Thoracic aorta (tissue), 2 donors: ENCODE measurements around the gene KIF21B. TPM values are rescaled to one million over a fixed set of nuclear protein-coding genes. Genes with fewer than 3 reads are reported as not detected.
"Not testable (repeated sequence)": the region's sequence is repeated elsewhere in the genome, so short reads cannot be mapped to it uniquely, and the experiment has no call there.

Experiments used
- ATAC-seq: fragments of 150-250 bp; one replicate; pipeline ENCODE4 v1.8.0; 2017; ENCODE audit warnings: low read depth; ENCODE audit not compliant: insufficient number of reproducible peaks, low FRiP score
- DNase-seq: peaks from one replicate; pipeline ENCODE4 v3.0.0-alpha.2; 2020; ENCODE audit warnings: low spot score
- H3K27ac ChIP-seq, 2 donors: fragments of 200-600 bp; sonication (generic); 1 replicate in 1 of 2; 2 replicates in 1 of 2; pipeline ENCODE4 v1.5.1; 2016; ENCODE audit warnings: mild to moderate bottlenecking in 2 of 2, moderate library complexity in 2 of 2
- H3K27me3 ChIP-seq: fragments of 200-600 bp; sonication (generic); replicated peaks from 2 replicates; pipeline ENCODE4 v1.6.0; 2016; ENCODE audit warnings: mild to moderate bottlenecking; ENCODE audit not compliant: insufficient read depth
- H3K36me3 ChIP-seq: fragments of 200-600 bp; sonication (generic); one replicate; pipeline ENCODE4 v1.5.1; 2016
- H3K4me1 ChIP-seq, 2 donors: fragments of 200-600 bp; sonication (generic); 1 replicate in 1 of 2; 2 replicates in 1 of 2; pipeline versions ENCODE4 v1.5.1 to v1.6.0; 2016; ENCODE audit warnings: low read depth in 2 of 2, mild to moderate bottlenecking in 1 of 2; ENCODE audit not compliant: control insufficient read depth in 1 of 2
- H3K4me3 ChIP-seq: fragments of 200-600 bp; sonication (generic); 2 replicates; pipeline ENCODE4 v1.5.1; 2016; ENCODE audit warnings: mild to moderate bottlenecking
- H3K9me3 ChIP-seq: fragments of 200-600 bp; sonication (generic); 2 replicates; pipeline ENCODE4 v1.5.1; 2016
- total RNA-seq, 2 donors: library from RNA; depleted of rRNA; stranded (reverse); fragments of >200 nt; gene quantifications; one replicate each; pipeline versions ENCODE4 v1.1.0 to v1.2.3, GENCODE V29; 2016
- TF ChIP-seq, protein P1 (sequence below): fragments of 200-600 bp; sonication (generic); IDR thresholded peaks from one replicate; pipeline ENCODE4 v1.5.1; 2019; ENCODE audit warnings: antibody characterized with exemption

Gene KIF21B
- total RNA-seq, 2 donors from 2014 or later, result 4.2 to 4.7 TPM

DNA sequence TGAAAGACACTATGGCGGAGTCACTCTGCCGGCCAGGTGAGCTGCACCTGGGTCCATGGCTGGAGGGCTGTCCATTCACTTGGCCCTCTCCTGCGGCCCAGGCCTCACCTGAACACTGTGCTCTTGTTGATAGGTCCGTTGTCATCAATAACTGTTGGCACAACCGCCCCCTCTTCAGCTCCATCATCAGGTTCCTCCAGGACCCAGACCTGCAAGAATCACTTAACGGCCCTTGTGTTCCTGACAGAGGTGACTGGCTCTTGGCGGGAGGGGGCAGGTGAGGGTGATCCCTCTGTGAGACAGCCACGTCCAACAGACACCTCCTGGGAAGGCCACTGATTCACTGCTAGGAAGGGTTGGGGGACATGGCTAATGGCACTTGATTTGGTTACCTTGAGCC is 73.9 kb downstream of the KIF21B start:
- DNase-seq (no peak), ATAC-seq (no peak)
- no peaks in the 10 kb centered on the region for H3K4me1 ChIP-seq
- H3K27me3 ChIP-seq, result no peaks in the 10 kb centered on the region
- no peaks in the 10 kb centered on the region for H3K36me3 ChIP-seq
- no peak overlapping the region for H3K27ac ChIP-seq
- TF ChIP-seq, protein P1, sequence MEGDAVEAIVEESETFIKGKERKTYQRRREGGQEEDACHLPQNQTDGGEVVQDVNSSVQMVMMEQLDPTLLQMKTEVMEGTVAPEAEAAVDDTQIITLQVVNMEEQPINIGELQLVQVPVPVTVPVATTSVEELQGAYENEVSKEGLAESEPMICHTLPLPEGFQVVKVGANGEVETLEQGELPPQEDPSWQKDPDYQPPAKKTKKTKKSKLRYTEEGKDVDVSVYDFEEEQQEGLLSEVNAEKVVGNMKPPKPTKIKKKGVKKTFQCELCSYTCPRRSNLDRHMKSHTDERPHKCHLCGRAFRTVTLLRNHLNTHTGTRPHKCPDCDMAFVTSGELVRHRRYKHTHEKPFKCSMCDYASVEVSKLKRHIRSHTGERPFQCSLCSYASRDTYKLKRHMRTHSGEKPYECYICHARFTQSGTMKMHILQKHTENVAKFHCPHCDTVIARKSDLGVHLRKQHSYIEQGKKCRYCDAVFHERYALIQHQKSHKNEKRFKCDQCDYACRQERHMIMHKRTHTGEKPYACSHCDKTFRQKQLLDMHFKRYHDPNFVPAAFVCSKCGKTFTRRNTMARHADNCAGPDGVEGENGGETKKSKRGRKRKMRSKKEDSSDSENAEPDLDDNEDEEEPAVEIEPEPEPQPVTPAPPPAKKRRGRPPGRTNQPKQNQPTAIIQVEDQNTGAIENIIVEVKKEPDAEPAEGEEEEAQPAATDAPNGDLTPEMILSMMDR, result no peak
- no peak overlapping the region for H3K4me3 ChIP-seq
- H3K9me3 ChIP-seq, result peaks cover 4% of the 10 kb centered on the region

- no peak for DNase-seq
- ATAC-seq, result no peak
- Histone ChIP-seq H3K4me3 (no peak overlapping the region), H3K27me3 (no peaks in the 10 kb centered on the region), H3K4me1 (no peaks in the 10 kb centered on the region), H3K9me3 (peaks cover 4% of the 10 kb centered on the region), H3K36me3 (no peaks in the 10 kb centered on the region), H3K27ac (no peak overlapping the region)
- TF ChIP-seq, protein P1, result no peak
Measured at GRCh38 chr1:200947059-200947566, 76.4 kb downstream of the KIF21B start.

DNA sequence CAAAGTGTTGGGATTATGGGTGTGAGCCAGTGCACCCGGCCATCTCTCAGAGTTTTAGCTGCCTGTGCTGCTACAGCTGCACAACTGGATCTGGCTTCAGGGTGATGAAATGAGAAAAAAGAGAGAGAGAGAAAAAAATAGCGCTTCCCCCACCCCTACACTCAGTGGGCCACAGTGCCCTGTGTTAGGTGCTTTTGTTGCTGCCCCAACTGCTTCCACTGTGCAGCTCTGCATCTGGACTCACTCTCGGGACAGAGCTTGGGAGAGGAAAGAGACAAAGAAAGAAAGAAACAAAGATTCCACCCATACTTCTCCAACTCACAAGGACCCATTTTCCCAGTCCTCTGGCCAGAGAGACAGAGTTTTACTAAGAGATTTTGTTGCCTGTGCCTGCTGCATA is 78.4 kb downstream of the KIF21B start:
- no peaks in the 10 kb centered on the region for H3K36me3 ChIP-seq
- no peaks in the 10 kb centered on the region for H3K4me1 ChIP-seq
- H3K4me3 ChIP-seq, result no peak overlapping the region
- no peak for ATAC-seq
- peaks cover 4% of the 10 kb centered on the region for H3K9me3 ChIP-seq
- DNase-seq, result no peak
- H3K27me3 ChIP-seq, result no peaks in the 10 kb centered on the region
- TF ChIP-seq, protein P1, result no peak
- no peak overlapping the region for H3K27ac ChIP-seq

DNA sequence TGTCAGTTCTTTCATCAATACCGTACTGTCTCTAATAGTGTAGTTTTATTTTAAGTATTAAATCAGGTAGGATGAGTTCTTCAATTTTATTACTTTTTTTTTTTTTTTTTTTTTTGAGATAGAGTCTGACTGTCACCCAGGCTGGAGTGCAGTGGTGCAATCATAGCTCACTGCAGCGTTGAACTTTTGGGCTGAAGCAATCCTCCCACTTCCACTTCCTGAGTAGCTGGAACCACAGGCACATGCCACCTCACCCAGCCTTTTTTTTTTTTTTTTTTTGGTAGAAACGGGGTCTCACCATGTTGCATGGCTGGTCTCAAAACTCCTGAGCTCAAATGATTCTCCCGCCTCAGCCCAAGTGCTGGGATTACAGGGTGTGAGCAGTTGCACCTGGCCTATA is 84.6 kb downstream of the KIF21B start:
- ATAC-seq (no peak), DNase-seq (no peak)
- Histone ChIP-seq H3K9me3 (no peaks in the 10 kb centered on the region), H3K4me1 (no peaks in the 10 kb centered on the region), H3K27ac (no peak overlapping the region), H3K36me3 (no peaks in the 10 kb centered on the region), H3K4me3 (no peak overlapping the region), H3K27me3 (no peaks in the 10 kb centered on the region)
- TF ChIP-seq, protein P1, result no peak

- DNase-seq, H3K4me3 ChIP-seq, H3K27ac ChIP-seq, H3K36me3 ChIP-seq, H3K4me1 ChIP-seq, H3K9me3 ChIP-seq, H3K27me3 ChIP-seq, ATAC-seq: not testable (repeated sequence)
Measured at GRCh38 chr1:200935286-200935962, 88.1 kb downstream of the KIF21B start.
